NT2/D1 (cell line): ENCODE measurements around the gene BMP10.
"Not testable (repeated sequence)": the region's sequence is repeated elsewhere in the genome, so short reads cannot be mapped to it uniquely, and the experiment has no call there.

Experiments
- DNase-seq: peaks from one replicate; pipeline ENCODE4 v3.0.0-alpha.2; 2011; ENCODE audit warnings: low read depth, low spot score
- H3K27me3 ChIP-seq: 2 replicates; pipeline ENCODE4 v1.6.0; 2011; ENCODE audit warnings: mild to moderate bottlenecking; ENCODE audit not compliant: insufficient read length, insufficient read depth
- H3K36me3 ChIP-seq: 2 replicates; pipeline ENCODE4 v1.6.1; 2011; ENCODE audit warnings: mild to moderate bottlenecking, low read length, mixed read lengths; ENCODE audit not compliant: insufficient read depth, insufficient read length
- H3K4me1 ChIP-seq: 2 replicates; pipeline ENCODE4 v1.5.1; 2011; ENCODE audit not compliant: insufficient read depth, insufficient read length
- H3K4me3 ChIP-seq: 2 replicates; pipeline ENCODE4 v1.5.1; 2011; ENCODE audit warnings: low read depth; ENCODE audit not compliant: insufficient read length
- H3K9ac ChIP-seq: 2 replicates; pipeline ENCODE4 v1.6.0; 2011; ENCODE audit warnings: low read depth; ENCODE audit not compliant: insufficient read length
- H3K9me3 ChIP-seq: 2 replicates; pipeline ENCODE4 v1.5.1; 2011; ENCODE audit warnings: mild to moderate bottlenecking, low read length; ENCODE audit not compliant: insufficient read depth
- SUZ12 ChIP-seq: IDR thresholded peaks from 2 replicates; pipeline ENCODE4 v1.6.1; 2011; ENCODE audit not compliant: insufficient read length, insufficient read depth; ENCODE audit errors: extremely low read depth
- YY1 ChIP-seq: IDR thresholded peaks from 2 replicates; pipeline ENCODE4 v1.6.1; 2011; ENCODE audit not compliant: insufficient read length, insufficient read depth
- ZNF274 ChIP-seq: IDR thresholded peaks from 2 replicates; pipeline ENCODE4 v1.6.1; 2011; ENCODE audit warnings: mild to moderate bottlenecking, low read depth, low read length

Gene BMP10

GRCh38 chr2:68907232-68907919 lies 36.2 kb upstream of the BMP10 start:
- TF ChIP-seq SUZ12: no peak
- Histone ChIP-seq H3K36me3 (no peaks in the 10 kb centered on the region), H3K9ac (no peak overlapping the region), H3K4me3 (no peak overlapping the region), H3K4me1 (no peaks in the 10 kb centered on the region), H3K27me3 (no peaks in the 10 kb centered on the region), H3K9me3 (no peaks in the 10 kb centered on the region)
- DNase-seq: no peak

GRCh38 chr2:68906716-68907115 lies 35.5 kb upstream of the BMP10 start:
- Histone ChIP-seq H3K27me3 (no peaks in the 10 kb centered on the region), H3K4me3 (no peak overlapping the region), H3K36me3 (no peaks in the 10 kb centered on the region), H3K9ac (no peak overlapping the region), H3K9me3 (peaks cover 2% of the 10 kb centered on the region; the same call in 1 of the 2 replicates), H3K4me1 (no peaks in the 10 kb centered on the region)
- no peak for TF ChIP-seq ZNF274
- no peak for TF ChIP-seq SUZ12
- TF ChIP-seq YY1: no peak
- no peak for DNase-seq

- H3K9me3 ChIP-seq: peaks cover 9% of the 10 kb centered on the region; the same call in 1 of the 2 replicates
- no peaks in the 10 kb centered on the region for H3K36me3 ChIP-seq
- H3K4me3 ChIP-seq: no peak overlapping the region
- no peak for TF ChIP-seq SUZ12
- no peak for TF ChIP-seq YY1
- no peak for TF ChIP-seq ZNF274
- no peak overlapping the region for H3K9ac ChIP-seq
- DNase-seq: no peak
- H3K27me3 ChIP-seq: no peaks in the 10 kb centered on the region
- H3K4me1 ChIP-seq: no peaks in the 10 kb centered on the region
Measured at GRCh38 chr2:68905116-68905515, 33.9 kb upstream of the BMP10 start.

- Histone ChIP-seq H3K4me1 (no peaks in the 10 kb centered on the region), H3K36me3 (no peaks in the 10 kb centered on the region), H3K27me3 (no peaks in the 10 kb centered on the region), H3K4me3 (no peak overlapping the region), H3K9me3 (peaks cover 9% of the 10 kb centered on the region; the same call in 1 of the 2 replicates), H3K9ac (no peak overlapping the region)
- TF ChIP-seq ZNF274: no peak
- TF ChIP-seq YY1: no peak
- TF ChIP-seq SUZ12: no peak
- DNase-seq: no peak
Measured at GRCh38 chr2:68901561-68901960, 30.4 kb upstream of the BMP10 start.

GRCh38 chr2:68901199-68901514 lies 30.0 kb upstream of the BMP10 start:
- Histone ChIP-seq H3K4me3 (no peak overlapping the region), H3K27me3 (no peaks in the 10 kb centered on the region), H3K4me1 (no peaks in the 10 kb centered on the region), H3K9me3 (peaks cover 9% of the 10 kb centered on the region; the same call in 1 of the 2 replicates), H3K9ac (no peak overlapping the region), H3K36me3 (no peaks in the 10 kb centered on the region)
- peak; percentile 36 for DNase-seq
- TF ChIP-seq SUZ12: no peak
- TF ChIP-seq YY1: no peak
- no peak for TF ChIP-seq ZNF274

GRCh38 chr2:68900496-68901198 lies 29.4 kb upstream of the BMP10 start:
- H3K27me3 ChIP-seq: no peaks in the 10 kb centered on the region
- H3K9ac ChIP-seq: no peak overlapping the region
- H3K9me3 ChIP-seq: peaks cover 9% of the 10 kb centered on the region; the same call in 1 of the 2 replicates
- no peak overlapping the region for H3K4me3 ChIP-seq
- no peaks in the 10 kb centered on the region for H3K4me1 ChIP-seq
- TF ChIP-seq SUZ12 (no peak), ZNF274 (no peak), YY1 (no peak)
- H3K36me3 ChIP-seq: no peaks in the 10 kb centered on the region
- no peak for DNase-seq

GRCh38 chr2:68895981-68896380 lies 24.8 kb upstream of the BMP10 start:
- not testable (repeated sequence) for H3K27me3 ChIP-seq, H3K36me3 ChIP-seq, H3K4me3 ChIP-seq, H3K9ac ChIP-seq, H3K4me1 ChIP-seq, H3K9me3 ChIP-seq, DNase-seq

GRCh38 chr2:68889500-68889899 lies 18.3 kb upstream of the BMP10 start:
- H3K36me3 ChIP-seq: no peaks in the 10 kb centered on the region
- no peak overlapping the region for H3K9ac ChIP-seq
- no peak for DNase-seq
- no peaks in the 10 kb centered on the region for H3K9me3 ChIP-seq
- no peak overlapping the region for H3K4me3 ChIP-seq
- TF ChIP-seq SUZ12 (no peak), ZNF274 (no peak), YY1 (no peak)
- H3K27me3 ChIP-seq: no peaks in the 10 kb centered on the region
- no peaks in the 10 kb centered on the region for H3K4me1 ChIP-seq
